ENCODE measurements around the gene SNTB2. TPM values are rescaled to one million over a fixed set of nuclear protein-coding genes. Genes with fewer than 3 reads are reported as not detected.

Gene SNTB2
- total and polyA plus RNA-seq, 2 of the 8 experiments (the other 6 are each of a cell fraction or from before 2014, with no cell fraction given): 6.0 to 16.1 TPM

DNA sequence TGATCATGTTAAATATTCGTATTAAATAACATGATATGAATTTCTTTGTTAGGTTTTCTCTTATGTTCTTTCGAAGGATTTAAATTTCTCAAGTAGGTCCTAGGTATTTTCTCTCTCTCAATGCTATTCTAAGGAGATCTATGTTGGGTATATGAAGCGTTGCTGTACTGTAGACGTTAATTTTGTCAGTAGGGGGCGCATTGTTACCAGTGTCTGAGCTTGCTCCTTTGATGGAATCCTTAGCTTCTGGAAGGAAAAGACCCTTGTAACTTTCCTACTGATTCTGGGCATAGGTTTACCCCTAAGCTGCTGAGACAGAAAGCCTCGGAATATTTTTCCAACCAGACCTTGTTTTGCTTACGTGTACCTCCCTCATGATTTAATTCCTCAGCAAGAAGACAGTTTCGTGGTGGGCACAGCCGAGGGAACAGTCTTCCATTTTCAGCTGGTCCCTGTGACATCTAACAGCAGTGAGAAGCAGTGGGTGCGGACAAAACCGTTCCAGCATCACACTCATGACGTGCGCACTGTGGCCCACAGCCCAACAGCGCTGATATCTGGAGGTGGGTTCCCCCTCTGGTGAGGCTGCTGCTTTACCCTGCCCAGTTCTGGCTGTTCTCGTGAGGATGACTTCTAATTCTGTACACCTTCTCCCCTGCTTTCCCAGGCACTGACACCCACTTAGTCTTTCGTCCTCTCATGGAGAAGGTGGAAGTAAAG lies 36.7 kb upstream of the SNTB2 start:
- no peak overlapping the region for H4K8ac ChIP-seq (ENCODE audit: extremely low read depth, insufficient read depth, low read length)
- no peak overlapping the region for H2AK5ac ChIP-seq (ENCODE audit: low read depth, low read length)
- no peaks in the 10 kb centered on the region for H3K27me3 ChIP-seq (replicated peaks in 1 of 4; ENCODE audit: control insufficient read depth in 3 of 4, extremely low read depth in 1 of 4, insufficient read depth in 3 of 4, low read length in 3 of 4)
- ChIA-PET POLR2A (ENCODE audit: partially characterized antibody) (interaction anchor here (0.8 to 1.3 kb wide), 2 partner anchors 16 to 176 kb away, joined by 3 read pairs; no protein-coding TSS in a partner anchor), CTCF (ENCODE audit: partially characterized antibody) (interaction anchor here (0.6 to 5.4 kb wide), 37 partner anchors 8 to 786 kb away, joined by 3 to 65 read pairs (median 4); partner anchors contain the start of gene PDF)
- H3K56ac ChIP-seq (replicated peaks; ENCODE audit: insufficient read length, low read depth, low read length): no peak overlapping the region
- H2AFZ ChIP-seq (ENCODE audit: low read length): no peak overlapping the region
- H3K18ac ChIP-seq (ENCODE audit: extremely low read depth, low read length): no peak overlapping the region
- H3K79me1 ChIP-seq (ENCODE audit: low read depth, low read length): no peaks in the 10 kb centered on the region
- no peak overlapping the region for H3K14ac ChIP-seq (ENCODE audit: insufficient read length)
- H4K20me1 ChIP-seq (replicated peaks in 1 of 2; ENCODE audit: control insufficient read depth in 1 of 2, insufficient read depth in 2 of 2, low read length in 2 of 2): peaks cover 0 to 3% of the 10 kb centered on the region in 2 experiments
- WGBS, 2 experiments (ENCODE audit: extremely low coverage in 1 of 2, insufficient coverage in 1 of 2, insufficient read length in 1 of 2, insufficient replicate concordance in 2 of 2, low coverage in 1 of 2, low lambda C conversion rate in 2 of 2, missing lambda C conversion rate in 1 of 2): 78% methylated on average over 16 of the region's 16 CpGs; no CpG with 5 or more reads in 1 of the 2 experiments
- no peak overlapping the region for H4K91ac ChIP-seq (replicated peaks; ENCODE audit: insufficient read length, low read length)
- H3K4me1 ChIP-seq (replicated peaks in 1 of 4; ENCODE audit: control insufficient read depth in 3 of 4, insufficient read depth in 4 of 4, low read length in 3 of 4): no peaks in the 10 kb centered on the region
- no peak overlapping the region for H2BK20ac ChIP-seq (ENCODE audit: low read length)
- no peak overlapping the region for H3K23ac ChIP-seq (ENCODE audit: insufficient read length)
- TF ChIP-seq, protein P1, sequence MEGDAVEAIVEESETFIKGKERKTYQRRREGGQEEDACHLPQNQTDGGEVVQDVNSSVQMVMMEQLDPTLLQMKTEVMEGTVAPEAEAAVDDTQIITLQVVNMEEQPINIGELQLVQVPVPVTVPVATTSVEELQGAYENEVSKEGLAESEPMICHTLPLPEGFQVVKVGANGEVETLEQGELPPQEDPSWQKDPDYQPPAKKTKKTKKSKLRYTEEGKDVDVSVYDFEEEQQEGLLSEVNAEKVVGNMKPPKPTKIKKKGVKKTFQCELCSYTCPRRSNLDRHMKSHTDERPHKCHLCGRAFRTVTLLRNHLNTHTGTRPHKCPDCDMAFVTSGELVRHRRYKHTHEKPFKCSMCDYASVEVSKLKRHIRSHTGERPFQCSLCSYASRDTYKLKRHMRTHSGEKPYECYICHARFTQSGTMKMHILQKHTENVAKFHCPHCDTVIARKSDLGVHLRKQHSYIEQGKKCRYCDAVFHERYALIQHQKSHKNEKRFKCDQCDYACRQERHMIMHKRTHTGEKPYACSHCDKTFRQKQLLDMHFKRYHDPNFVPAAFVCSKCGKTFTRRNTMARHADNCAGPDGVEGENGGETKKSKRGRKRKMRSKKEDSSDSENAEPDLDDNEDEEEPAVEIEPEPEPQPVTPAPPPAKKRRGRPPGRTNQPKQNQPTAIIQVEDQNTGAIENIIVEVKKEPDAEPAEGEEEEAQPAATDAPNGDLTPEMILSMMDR (IDR thresholded peaks at IDR 0.05; ENCODE audit: control extremely low read depth in 1 of 3, insufficient read depth in 1 of 3, low read depth in 1 of 3, low read length in 3 of 3): peak in 2 of 3 experiments; percentile 66 to 75; a peak in 3 of 4 replicates
- TF ChIP-seq, protein P2, sequence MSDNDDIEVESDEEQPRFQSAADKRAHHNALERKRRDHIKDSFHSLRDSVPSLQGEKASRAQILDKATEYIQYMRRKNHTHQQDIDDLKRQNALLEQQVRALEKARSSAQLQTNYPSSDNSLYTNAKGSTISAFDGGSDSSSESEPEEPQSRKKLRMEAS (IDR thresholded peaks at IDR 0.05): no peak
- TF ChIP-seq RAD21 (IDR thresholded peaks at IDR 0.05 in 1 of 2, conservative IDR thresholded peaks at IDR 0.05 in 1 of 2; ENCODE audit: low read depth in 2 of 2, low read length in 2 of 2): peak; percentile 75 to 81
- TF ChIP-seq KDM4A (IDR thresholded peaks at IDR 0.05; ENCODE audit: low read depth, low read length, severe bottlenecking): no peak
- TF ChIP-seq CTBP2 (IDR thresholded peaks at IDR 0.05; ENCODE audit: borderline replicate concordance, insufficient read depth, insufficient read length, low read length): no peak
- no peak overlapping the region for H3K4ac ChIP-seq (replicated peaks; ENCODE audit: insufficient read length, low read depth, low read length)
- peaks cover 0 to 4% of the 10 kb centered on the region in 2 experiments; a peak in 1 of 4 replicates for H3K79me2 ChIP-seq (ENCODE audit: control insufficient read depth in 1 of 2, insufficient read depth in 2 of 2, low read length in 2 of 2)
- no peaks in the 10 kb centered on the region for H3K9me3 ChIP-seq (ENCODE audit: insufficient read depth in 2 of 2, low read depth in 1 of 2, low read length in 1 of 2)
- FAIRE-seq: peak; percentile 79
- peak overlapping the region; percentile 38; the same call in 1 of the 2 replicates for H3K27ac ChIP-seq (ENCODE audit: low read depth, low read length)
- no peak overlapping the region for H3K9ac ChIP-seq (replicated peaks in 1 of 4; ENCODE audit: extremely low read depth in 1 of 4, low read depth in 3 of 4, low read length in 3 of 4)
- H2BK12ac ChIP-seq (ENCODE audit: low read depth, low read length): no peak overlapping the region
- H4K5ac ChIP-seq (ENCODE audit: insufficient read length, low read depth, low read length): no peak overlapping the region
- H3K4me2 ChIP-seq (ENCODE audit: insufficient read depth in 1 of 2, low read depth in 2 of 2, low read length in 2 of 2): no peak overlapping the region
- H3K23me2 ChIP-seq (ENCODE audit: low read depth, low read length): no peaks in the 10 kb centered on the region
- H2BK5ac ChIP-seq (ENCODE audit: low read depth, low read length): no peak overlapping the region
- no peak overlapping the region for H3K4me3 ChIP-seq (ENCODE audit: extremely low read depth in 1 of 4, insufficient read depth in 2 of 4, low read depth in 3 of 4, low read length in 4 of 4)
- no peak overlapping the region for H2BK15ac ChIP-seq (ENCODE audit: low read length)
- no peak overlapping the region for H2BK120ac ChIP-seq (replicated peaks; ENCODE audit: low read depth, low read length)
- DNase-seq (ENCODE audit: low read depth in 1 of 2, low spot score in 2 of 2): peak in 1 of 2 experiments; percentile 57
- peaks cover 28 to 59% (median 46%) of the 10 kb centered on the region in 4 experiments for H3K36me3 ChIP-seq (ENCODE audit: control insufficient read depth in 2 of 4, insufficient read depth in 4 of 4, low read length in 3 of 4)
